Right lobe of liver (tissue), 6 donors: ENCODE measurements around the gene RBM26. TPM values are rescaled to one million over a fixed set of nuclear protein-coding genes. Genes with fewer than 3 reads are reported as not detected.

Experiments
- ATAC-seq, 4 donors: fragments of 200-7000 bp; cut with Tn5 transposase; one replicate each; pipeline ENCODE4 v1.9.1; 2020; ENCODE audit warnings: mild to moderate bottlenecking in 4 of 4, moderate library complexity in 4 of 4
- DNase-seq, 3 donors: peaks; one replicate each; pipeline ENCODE4 v3.0.0-alpha.2; 2020
- H3K27ac ChIP-seq, 3 donors: fragments of 200-600 bp; one replicate each; pipeline ENCODE4 v1.8.0; 2022
- H3K27me3 ChIP-seq, 2 donors: fragments of 200-600 bp; one replicate each; pipeline ENCODE4 v1.8.0; 2022
- H3K36me3 ChIP-seq, 4 donors: fragments of 200-600 bp; sonication (generic) in 1 of 4; one replicate each; pipeline versions ENCODE4 v1.5.1 to v1.8.0; 2017 to 2022; ENCODE audit warnings: control low read depth in 1 of 4
- H3K4me1 ChIP-seq, 4 donors: fragments of 200-600 bp; sonication (generic) in 1 of 4; one replicate each; pipeline versions ENCODE4 v1.5.1 to v1.8.0; 2017 to 2022; ENCODE audit warnings: control low read depth in 1 of 4
- H3K4me3 ChIP-seq, 3 donors: fragments of 200-600 bp; one replicate each; pipeline ENCODE4 v1.8.0; 2022
- H3K9me3 ChIP-seq, 4 donors: fragments of 200-600 bp; sonication (generic) in 1 of 4; one replicate each; pipeline versions ENCODE4 v1.5.1 to v1.8.0; 2017 to 2022; ENCODE audit warnings: control low read depth in 1 of 4
- CTCF ChIP-seq, 4 donors: fragments of 200-600 bp in 3 of 4; fragments of 450-650 bp in 1 of 4; IDR thresholded peaks; one replicate each; pipeline versions ENCODE4 v1.5.1 to v1.8.0; 2016 to 2022; ENCODE audit warnings: antibody characterized with exemption in 4 of 4, mild to moderate bottlenecking in 2 of 4
- POLR2A ChIP-seq: fragments of 450-650 bp; IDR thresholded peaks from one replicate; pipeline ENCODE4 v1.6.1; 2017; ENCODE audit warnings: antibody characterized with exemption, mild to moderate bottlenecking
- WGBS: methylation state at CpG from one replicate; pipeline ENCODE4 v1.1.6; 2018; ENCODE audit warnings: low coverage, low lambda C conversion rate; ENCODE audit not compliant: insufficient coverage; ENCODE audit errors: missing lambda C conversion rate; 5-methylcytosine and 5-hydroxymethylcytosine counted together
- intact Hi-C, 2 donors: fragments of 100-400 bp; cut with DNase I; formaldehyde crosslinking; loops; one replicate each; pipeline versions ENCODE4 v1.11.2 to v1.14.1; 2022
- total RNA-seq, 6 experiments: library from RNA; depleted of rRNA in 2 of 6; stranded (reverse); fragments of >200 nt in 2 of 6; fragmentation: NEBNext Ultra II Directional in 3 of 6; extraction: Animal tissue kit (Norgen Biotek cat#: 25700) in 3 of 6; gene quantifications; one replicate each; pipeline versions ENCODE4 v1.1.0 to v1.2.4, GENCODE V29; 2016 to 2023
- donor health status: DM: no; HTN: yes; CAD: no.
- donor health status: DM: no; HTN: no; CAD: no.
- donor health status: DM: no; HTN: no; CAD: no.
- donor health status: DM: no; HTN: yes; CAD: no.
- donor health status: DM: no; HTN: yes; CAD: no.

Gene RBM26
- total RNA-seq, 6 experiments from 2014 or later, result 12.9 to 16.7 (median 15.1) TPM

GRCh38 chr13:79451500-79451962 lies 45.5 kb upstream of the RBM26 start:
- H3K4me1 ChIP-seq, result no peaks in the 10 kb centered on the region
- DNase-seq (no peak), ATAC-seq (peak; percentile 29 to 60 (median 38))
- H3K27me3 ChIP-seq, result no peaks in the 10 kb centered on the region
- TF ChIP-seq POLR2A (no peak), CTCF (IDR thresholded peaks at IDR 0.05) (no peak)
- intact Hi-C loops, result no loop called here
- H3K36me3 ChIP-seq, result no peaks in the 10 kb centered on the region
- no peak overlapping the region for H3K27ac ChIP-seq
- H3K4me3 ChIP-seq, result no peak overlapping the region
- WGBS, result 21% methylated on average over 2 of the region's 3 CpGs
- no peaks in the 10 kb centered on the region for H3K9me3 ChIP-seq

- no peak overlapping the region for H3K4me3 ChIP-seq
- no peaks in the 10 kb centered on the region for H3K36me3 ChIP-seq
- ATAC-seq (no peak), DNase-seq (no peak)
- WGBS, result 92% methylated on average over 4 of the region's 4 CpGs
- no peaks in the 10 kb centered on the region for H3K9me3 ChIP-seq
- intact Hi-C loops, result no loop called here
- H3K4me1 ChIP-seq, result no peaks in the 10 kb centered on the region
- TF ChIP-seq CTCF (IDR thresholded peaks at IDR 0.05) (no peak), POLR2A (no peak)
- H3K27ac ChIP-seq, result no peak overlapping the region
- H3K27me3 ChIP-seq, result no peaks in the 10 kb centered on the region
Measured at GRCh38 chr13:79450110-79450509, 44.1 kb upstream of the RBM26 start.

- H3K27me3 ChIP-seq, result no peaks in the 10 kb centered on the region
- WGBS, result 33% methylated on average over 1 of the region's 1 CpG
- no peaks in the 10 kb centered on the region for H3K36me3 ChIP-seq
- no peak for TF ChIP-seq POLR2A
- TF ChIP-seq CTCF (IDR thresholded peaks at IDR 0.05), result no peak
- ATAC-seq (no peak), DNase-seq (no peak)
- no peaks in the 10 kb centered on the region for H3K4me1 ChIP-seq
- no peaks in the 10 kb centered on the region for H3K9me3 ChIP-seq
- H3K27ac ChIP-seq, result no peak overlapping the region
- H3K4me3 ChIP-seq, result no peak overlapping the region
- intact Hi-C loops, result no loop called here
Measured at GRCh38 chr13:79448413-79448812, 42.4 kb upstream of the RBM26 start.

- Histone ChIP-seq H3K4me3 (no peak overlapping the region), H3K4me1 (no peaks in the 10 kb centered on the region), H3K27me3 (no peaks in the 10 kb centered on the region), H3K9me3 (no peaks in the 10 kb centered on the region), H3K27ac (no peak overlapping the region), H3K36me3 (no peaks in the 10 kb centered on the region)
- no peak for TF ChIP-seq POLR2A
- no peak for TF ChIP-seq CTCF (IDR thresholded peaks at IDR 0.05)
- WGBS, result 70% methylated on average over 2 of the region's 2 CpGs
- DNase-seq (no peak), ATAC-seq (no peak)
- intact Hi-C loops, result no loop called here
Measured at GRCh38 chr13:79447741-79448140, 41.7 kb upstream of the RBM26 start.

- intact Hi-C loops, result no loop called here
- no peak for TF ChIP-seq CTCF (IDR thresholded peaks at IDR 0.05)
- no peak for TF ChIP-seq POLR2A
- Histone ChIP-seq H3K36me3 (no peaks in the 10 kb centered on the region), H3K27me3 (no peaks in the 10 kb centered on the region), H3K9me3 (no peaks in the 10 kb centered on the region), H3K4me1 (no peaks in the 10 kb centered on the region), H3K4me3 (no peak overlapping the region), H3K27ac (no peak overlapping the region)
- ATAC-seq (no peak), DNase-seq (no peak)
- 59% methylated on average over 4 of the region's 4 CpGs for WGBS
Measured at GRCh38 chr13:79447141-79447540, 41.1 kb upstream of the RBM26 start.
